A673 (cell line): ENCODE results near the gene CTNNBL1.

Experiments used
- EZH2 ChIP-seq: fragments of 200-600 bp; sonication (generic); IDR thresholded peaks from 2 replicates; pipeline ENCODE4 v1.6.1; 2017; ENCODE audit warnings: borderline replicate concordance, low read depth, mild to moderate bottlenecking, mixed read lengths, antibody characterized with exemption, low read length; ENCODE audit not compliant: poor library complexity, severe bottlenecking
- TF ChIP-seq, protein P1 (sequence below): fragments of 300-800, 200-600 bp; sonication (generic); conservative IDR thresholded peaks from 2 replicates; pipeline ENCODE4 v1.5.1; 2017; ENCODE audit warnings: low read depth, mild to moderate bottlenecking, antibody characterized with exemption, low read length, moderate library complexity, mixed read lengths

DNA sequence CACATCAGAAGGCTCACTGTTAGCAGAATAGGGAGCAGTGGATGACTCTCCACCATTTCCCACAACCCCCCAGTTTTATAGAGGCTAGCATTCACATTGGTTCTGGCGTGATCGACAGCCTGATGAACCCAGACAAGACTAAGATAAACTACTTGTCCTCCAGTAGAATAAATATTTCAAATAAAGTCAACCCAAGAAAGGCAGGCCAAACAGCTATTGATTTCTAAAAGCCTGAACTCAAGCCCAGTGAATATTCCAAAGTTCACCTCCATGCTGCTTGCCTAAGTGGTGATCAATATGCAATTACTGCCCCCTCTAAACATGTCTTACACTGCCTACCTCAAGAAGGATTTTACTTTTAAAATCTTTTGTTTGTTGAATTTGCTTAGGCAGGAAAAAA is 104.5 kb downstream of the CTNNBL1 start:
- TF ChIP-seq, protein P1, sequence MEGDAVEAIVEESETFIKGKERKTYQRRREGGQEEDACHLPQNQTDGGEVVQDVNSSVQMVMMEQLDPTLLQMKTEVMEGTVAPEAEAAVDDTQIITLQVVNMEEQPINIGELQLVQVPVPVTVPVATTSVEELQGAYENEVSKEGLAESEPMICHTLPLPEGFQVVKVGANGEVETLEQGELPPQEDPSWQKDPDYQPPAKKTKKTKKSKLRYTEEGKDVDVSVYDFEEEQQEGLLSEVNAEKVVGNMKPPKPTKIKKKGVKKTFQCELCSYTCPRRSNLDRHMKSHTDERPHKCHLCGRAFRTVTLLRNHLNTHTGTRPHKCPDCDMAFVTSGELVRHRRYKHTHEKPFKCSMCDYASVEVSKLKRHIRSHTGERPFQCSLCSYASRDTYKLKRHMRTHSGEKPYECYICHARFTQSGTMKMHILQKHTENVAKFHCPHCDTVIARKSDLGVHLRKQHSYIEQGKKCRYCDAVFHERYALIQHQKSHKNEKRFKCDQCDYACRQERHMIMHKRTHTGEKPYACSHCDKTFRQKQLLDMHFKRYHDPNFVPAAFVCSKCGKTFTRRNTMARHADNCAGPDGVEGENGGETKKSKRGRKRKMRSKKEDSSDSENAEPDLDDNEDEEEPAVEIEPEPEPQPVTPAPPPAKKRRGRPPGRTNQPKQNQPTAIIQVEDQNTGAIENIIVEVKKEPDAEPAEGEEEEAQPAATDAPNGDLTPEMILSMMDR: no peak
- no peak for TF ChIP-seq EZH2
